A549 treated with CpdA at 1 μM for 4 hours (cell line): ENCODE data around the gene KRTAP5-6. TPM values are rescaled to one million over a fixed set of nuclear protein-coding genes. Genes with fewer than 3 reads are reported as not detected.

Source experiments
- total RNA-seq: library from RNA; stranded (reverse); fragments of 200-300 nt; extraction: Qiagen RNA extraction; gene quantifications from 5 replicates; pipeline ENCODE4 v1.2.3, GENCODE V29; 2022; ENCODE audit warnings: low read depth

KRTAP5-6 gene, protein sequence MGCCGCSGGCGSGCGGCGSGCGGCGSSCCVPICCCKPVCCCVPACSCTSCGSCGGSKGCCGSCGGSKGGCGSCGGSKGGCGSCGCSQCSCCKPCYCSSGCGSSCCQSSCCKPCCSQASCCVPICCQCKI
- total RNA-seq: not detected in 5 replicates

DNA sequence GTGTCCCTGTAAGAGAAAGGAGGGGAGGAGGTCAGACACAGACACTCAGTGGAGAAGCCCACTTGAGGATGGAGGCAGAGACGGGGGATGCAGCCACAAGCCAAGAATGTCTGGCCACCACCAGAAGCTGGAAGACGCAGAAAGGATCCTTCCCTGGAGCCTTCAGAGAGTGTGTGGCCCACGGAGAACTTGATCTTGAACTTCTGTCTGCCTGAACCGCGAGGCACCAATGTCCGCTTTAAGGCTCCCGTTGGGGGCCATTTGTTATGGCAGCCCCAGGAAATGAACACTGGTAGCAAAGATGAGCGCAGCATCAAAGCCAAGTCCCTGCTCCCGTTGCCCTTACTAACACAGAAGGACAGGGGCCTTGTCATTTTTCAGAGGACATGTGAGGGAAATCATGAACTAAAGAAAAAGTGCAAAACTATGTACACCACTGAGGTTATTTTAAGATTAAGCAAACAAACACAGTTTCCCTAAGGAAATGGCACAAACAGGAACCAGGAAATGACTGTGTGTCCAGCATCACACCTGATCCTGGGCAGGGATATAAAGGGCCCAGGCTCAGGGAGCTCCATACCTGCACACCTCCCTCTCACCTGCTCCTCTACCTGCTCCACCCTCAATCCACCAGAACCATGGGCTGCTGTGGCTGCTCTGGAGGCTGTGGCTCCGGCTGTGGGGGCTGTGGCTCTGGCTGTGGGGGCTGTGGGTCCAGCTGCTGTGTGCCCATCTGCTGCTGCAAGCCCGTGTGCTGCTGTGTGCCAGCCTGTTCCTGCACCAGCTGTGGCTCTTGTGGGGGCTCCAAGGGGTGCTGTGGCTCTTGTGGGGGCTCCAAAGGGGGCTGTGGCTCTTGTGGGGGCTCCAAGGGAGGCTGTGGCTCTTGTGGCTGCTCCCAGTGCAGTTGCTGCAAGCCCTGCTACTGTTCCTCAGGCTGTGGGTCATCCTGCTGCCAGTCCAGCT is at the start of gene KRTAP5-6:
TSS of gene KRTAP5-6 (plus strand) at position 588 of the 963 bp plus-strand sequence. CDS start at position 639, 51 bp downstream.

Other genes starting within 250 kb of the KRTAP5-6 start
- 35.6 to 49.3 TPM (median 47.8 TPM) in 5 replicates for gene MOB2, start 210.4 kb upstream of the KRTAP5-6 start, total RNA-seq
- 1.1 to 2.3 TPM (median 2.0 TPM) in 5 replicates for gene DUSP8, start 124.9 kb upstream of the KRTAP5-6 start, total RNA-seq
- gene KRTAP5-1, start 111.9 kb upstream of the KRTAP5-6 start, total RNA-seq: not detected in 5 replicates
- gene KRTAP5-2, start 98.9 kb upstream of the KRTAP5-6 start, total RNA-seq: not detected in 5 replicates
- gene KRTAP5-3, start 88.7 kb upstream of the KRTAP5-6 start, total RNA-seq: not detected in 5 replicates
- not detected in 5 replicates for gene KRTAP5-4, start 75.1 kb upstream of the KRTAP5-6 start, total RNA-seq
- not detected in 5 replicates for gene KRTAP5-5, start 67.4 kb upstream of the KRTAP5-6 start, total RNA-seq
- 0.79 to 1.9 TPM (median 1.0 TPM) in 5 replicates for gene IFITM10, start 53.4 kb downstream of the KRTAP5-6 start, total RNA-seq
- gene CTSD, start 66.7 kb downstream of the KRTAP5-6 start, total RNA-seq: 340 to 543 TPM (median 476 TPM) in 5 replicates
- gene SYT8, start 137.8 kb downstream of the KRTAP5-6 start, total RNA-seq: 0.02 to 0.23 TPM in 2 of 5 replicates, not detected in the others
- 0.21 TPM in 1 of 5 replicates, not detected in the others for gene TNNI2, start 141.8 kb downstream of the KRTAP5-6 start, total RNA-seq
- gene LSP1, start 155.9 kb downstream of the KRTAP5-6 start, total RNA-seq: 0.96 to 1.3 TPM (median 1.2 TPM) in 5 replicates
- 0.02 TPM in 1 of 5 replicates, not detected in the others for gene PRR33, start 194.7 kb downstream of the KRTAP5-6 start, total RNA-seq
- gene TNNT3, start 222.5 kb downstream of the KRTAP5-6 start, total RNA-seq: not detected in 5 replicates